CD4-positive, alpha-beta T cell treated with Interleukin-17A for 1 hour (primary cell): ENCODE measurements around the gene SYNJ2.

Experiments
- DNase-seq: peaks from one replicate; pipeline ENCODE4 v3.0.0-alpha.2; 2020

The SYNJ2 gene

DNA sequence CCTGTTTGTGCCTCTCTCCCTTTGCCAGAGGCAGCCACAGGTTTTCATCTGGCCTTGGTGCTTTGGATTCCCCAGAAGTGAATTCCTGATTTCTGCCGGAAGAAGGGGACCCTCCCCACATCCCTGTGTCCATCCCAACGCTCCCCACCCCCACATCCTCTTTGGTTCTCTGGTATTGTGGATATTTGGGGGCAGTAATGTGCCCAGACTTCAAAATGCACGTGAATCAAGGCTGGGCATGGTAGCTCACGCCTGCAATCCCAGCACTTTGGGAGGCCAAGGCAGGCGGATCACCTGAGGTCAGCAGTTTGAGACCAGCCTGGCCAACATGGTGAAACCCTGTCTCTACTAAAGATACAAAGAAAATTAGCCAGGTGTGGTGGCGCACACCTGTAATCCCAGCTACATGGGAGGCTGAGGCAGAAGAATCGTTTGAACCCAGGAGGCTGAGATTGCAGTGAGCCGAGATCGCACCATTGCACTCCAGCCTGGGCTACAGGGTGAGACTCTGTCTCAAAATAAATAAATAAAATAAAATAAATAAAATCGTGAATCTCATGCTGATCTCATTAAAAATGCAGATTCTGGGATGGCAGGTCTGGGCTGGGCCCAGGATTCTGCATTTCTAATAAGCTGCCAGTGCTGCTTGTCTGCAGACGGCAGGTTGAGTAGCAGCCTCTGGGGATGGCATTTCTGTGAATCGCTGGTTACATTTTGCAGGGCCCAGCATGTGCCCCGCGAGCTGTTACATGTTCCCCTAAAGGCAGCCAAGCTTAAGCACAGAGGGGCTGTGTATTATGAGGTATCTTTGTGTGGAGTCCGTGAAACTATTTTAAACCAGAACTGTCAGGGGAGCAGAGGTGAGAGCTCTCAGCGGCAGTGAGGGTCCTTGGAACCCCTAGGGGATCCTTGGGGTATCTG is 49.0 kb downstream of the SYNJ2 start:
- DNase-seq, result no peak

DNA sequence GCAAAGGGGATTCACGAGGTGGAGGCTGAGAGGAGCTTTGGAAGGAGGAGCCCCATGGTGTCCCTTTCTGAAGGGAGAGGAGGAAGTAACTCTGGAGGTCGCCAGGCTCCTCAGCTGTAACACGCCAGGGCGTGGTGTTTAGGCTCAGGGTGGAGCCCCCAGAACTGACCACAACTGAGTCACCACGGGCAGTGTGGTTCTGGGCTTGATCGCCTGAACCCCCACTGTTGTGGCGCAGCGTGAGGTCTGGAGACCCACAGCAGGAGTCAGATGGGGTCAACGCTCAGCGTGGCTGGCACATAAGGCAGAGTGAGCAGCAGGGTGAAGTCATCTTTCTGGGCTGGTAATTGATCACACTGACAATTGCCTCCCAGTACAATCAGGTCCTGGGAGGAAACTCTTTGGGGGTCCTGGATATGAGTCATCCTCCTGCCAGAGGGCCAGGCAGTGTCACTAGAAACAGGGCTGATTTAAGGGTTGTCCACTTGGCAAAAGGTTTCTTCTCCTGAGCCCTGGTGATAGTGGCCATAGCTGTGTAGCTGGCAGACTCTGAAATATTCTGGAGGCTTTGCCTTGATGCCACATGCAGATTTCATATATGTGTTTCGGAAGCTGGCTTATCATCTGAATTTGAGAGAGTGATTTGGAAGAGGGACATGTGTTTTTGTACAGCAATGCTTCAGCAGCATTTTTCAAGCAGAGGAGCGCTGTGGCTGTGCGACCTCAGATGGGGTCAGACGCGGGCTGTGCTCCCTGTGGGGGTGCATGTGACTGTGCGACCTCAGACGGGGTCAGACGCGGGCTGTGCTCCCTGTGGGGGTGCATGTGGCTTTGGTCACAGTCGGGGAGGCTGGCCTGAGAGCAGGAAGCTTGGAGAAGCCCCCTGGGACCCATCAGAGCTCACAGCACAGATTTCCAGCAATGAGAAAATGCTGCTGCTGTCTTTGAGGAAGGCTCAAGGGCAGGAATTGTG is 50.0 kb downstream of the SYNJ2 start:
- peak; percentile 39 for DNase-seq

DNA sequence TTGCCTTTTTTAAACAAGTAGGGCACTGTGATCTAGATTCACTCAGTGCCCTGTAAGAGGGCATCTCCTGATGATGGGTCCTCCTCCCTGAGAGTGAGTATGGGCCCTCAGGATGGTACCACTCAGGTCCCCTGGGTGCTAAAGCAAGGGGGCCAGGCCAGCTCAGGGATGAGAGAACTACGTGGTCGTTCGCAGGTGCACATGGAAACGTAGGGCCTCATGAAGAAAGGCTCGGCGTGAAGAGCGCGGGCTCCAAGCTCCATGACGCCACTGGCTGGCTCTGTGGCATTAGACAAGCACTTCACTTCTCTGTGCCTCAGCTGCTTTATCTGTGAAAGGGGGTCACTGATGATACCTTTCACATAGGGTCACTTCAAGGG is 50.7 kb downstream of the SYNJ2 start:
- no peak for DNase-seq

DNA sequence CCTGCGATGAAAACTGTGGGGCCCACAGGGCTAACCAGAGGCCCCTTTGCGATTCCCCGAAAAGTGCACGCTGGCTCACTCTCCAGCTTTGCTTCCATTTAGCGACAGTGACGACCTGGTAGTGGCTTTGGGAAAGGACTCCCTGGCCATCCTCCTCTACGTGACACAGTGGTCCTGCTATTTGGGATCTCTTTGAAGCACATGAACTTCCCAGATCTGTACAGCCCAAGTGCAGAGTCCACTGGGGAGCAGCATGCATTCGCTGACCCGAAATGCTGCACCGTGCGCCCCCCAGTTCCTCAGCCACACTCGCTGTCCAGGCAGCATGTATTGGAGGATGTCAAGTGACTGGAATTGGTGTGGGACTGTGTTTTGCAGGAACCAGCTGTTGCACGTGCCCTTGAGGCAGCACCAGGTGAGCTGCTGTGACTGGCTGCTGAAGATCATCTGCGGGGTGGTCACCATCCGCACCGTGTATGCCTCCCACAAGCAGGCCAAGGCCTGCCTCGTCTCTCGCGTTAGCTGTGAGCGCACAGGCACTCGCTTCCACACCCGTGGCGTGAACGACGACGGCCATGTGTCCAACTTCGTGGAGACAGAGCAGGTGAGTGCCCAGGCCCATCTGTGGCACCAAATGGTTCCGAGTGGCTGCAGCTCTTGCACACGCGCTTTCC is 51.6 kb downstream of the SYNJ2 start:
- no peak for DNase-seq

DNA sequence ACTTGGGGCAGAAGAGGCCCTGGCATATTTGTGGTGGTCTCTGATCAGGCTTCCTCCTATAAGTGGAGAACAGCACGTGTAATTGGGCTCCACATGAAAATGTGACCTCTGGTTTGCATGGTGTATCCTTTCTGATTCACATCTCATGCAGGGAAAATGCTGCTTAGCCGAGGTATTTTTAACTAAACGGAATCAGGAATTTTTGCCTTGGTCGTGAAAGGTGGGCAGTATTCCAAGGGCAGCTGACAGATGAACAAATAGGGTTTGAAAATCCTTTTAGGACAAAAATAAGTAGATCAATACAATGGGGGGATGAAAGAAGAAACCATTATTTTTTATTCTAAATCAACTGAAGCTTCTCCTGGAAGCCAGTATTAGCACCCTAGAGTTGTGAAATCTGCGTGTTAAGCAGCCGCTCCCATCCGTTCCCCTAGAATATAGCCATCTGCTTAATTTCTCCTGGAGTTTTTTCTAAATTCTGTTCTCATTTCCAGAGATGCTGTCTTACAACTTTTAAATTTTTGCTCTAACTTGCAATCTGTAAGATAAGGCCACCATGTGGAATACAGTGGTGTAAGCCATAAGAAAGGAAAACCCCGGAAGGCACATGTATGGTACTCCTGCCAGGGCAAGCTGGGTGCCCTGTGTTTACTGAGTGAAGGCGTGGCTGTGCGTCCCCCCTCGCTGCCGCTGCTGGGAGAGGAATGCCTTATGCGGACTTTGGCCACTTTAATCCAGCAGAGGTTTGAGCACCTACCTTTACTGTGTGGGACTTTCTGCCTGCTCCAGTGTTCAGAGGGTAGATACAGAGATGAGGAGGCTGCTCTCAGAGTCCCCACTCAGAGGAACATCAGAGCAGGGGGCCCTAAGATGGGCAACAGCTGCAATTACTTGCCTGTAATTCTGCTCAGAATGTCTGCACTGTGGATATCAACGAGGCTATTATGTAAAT is 52.4 kb downstream of the SYNJ2 start:
- DNase-seq, result no peak

DNA sequence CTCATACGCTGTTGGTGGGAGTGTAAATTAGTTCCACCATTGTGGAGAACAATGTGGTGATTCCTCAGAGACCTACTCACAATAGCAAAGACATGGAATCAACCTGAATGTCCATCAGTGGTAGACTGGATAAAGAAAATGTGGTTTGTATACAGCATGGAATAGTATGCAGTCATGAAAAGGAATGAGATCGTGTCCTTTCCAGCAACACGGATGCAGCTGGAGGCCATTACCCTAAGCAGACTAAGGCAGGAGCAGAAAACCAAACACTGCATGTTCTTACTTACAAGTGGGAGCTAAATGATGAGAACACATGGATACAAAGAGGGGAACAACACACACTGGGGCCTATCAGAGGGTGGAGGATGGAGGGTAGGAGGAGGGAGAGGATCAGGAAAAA is 54.6 kb downstream of the SYNJ2 start:
- DNase-seq, result no peak

DNA sequence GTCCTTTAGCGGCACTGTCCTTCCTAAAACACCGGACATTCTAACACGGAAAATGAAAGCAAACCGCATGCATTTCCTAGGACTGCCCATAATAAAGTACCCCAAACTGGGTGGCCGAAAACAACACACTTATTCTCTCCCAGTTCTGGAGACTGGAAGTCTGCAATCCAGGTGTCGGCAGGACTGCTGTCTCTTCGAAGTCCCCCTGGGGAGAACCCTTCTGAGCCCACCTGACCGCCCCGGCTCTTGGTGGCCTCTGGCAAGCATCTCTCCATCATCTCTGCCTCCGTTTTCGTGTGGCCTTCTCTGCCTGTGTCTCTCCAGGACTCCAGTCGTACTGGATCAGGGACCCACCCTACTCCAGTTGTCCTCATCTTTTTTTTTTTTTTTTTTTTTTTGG is 55.4 kb downstream of the SYNJ2 start:
- no peak for DNase-seq

DNA sequence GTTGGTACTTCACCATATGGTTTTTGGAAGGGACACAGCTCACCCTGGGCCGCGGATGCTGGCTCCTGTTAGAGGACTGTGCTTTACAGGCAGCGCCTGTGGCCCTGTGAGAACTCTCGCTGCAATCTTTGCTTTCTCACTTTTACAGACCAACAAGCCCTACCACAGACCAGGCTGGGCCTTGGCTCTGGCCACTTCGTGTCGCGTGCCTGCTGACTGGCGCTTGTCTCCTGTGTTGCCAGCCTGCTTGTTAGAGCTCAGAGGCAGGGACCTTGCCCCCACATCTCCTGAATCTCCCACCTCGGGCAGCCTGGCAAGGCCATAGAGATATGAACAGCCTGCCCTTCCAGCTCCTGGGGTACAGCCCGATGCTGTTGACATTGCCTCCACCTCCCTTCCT is 56.1 kb downstream of the SYNJ2 start:
- DNase-seq, result no peak

DNA sequence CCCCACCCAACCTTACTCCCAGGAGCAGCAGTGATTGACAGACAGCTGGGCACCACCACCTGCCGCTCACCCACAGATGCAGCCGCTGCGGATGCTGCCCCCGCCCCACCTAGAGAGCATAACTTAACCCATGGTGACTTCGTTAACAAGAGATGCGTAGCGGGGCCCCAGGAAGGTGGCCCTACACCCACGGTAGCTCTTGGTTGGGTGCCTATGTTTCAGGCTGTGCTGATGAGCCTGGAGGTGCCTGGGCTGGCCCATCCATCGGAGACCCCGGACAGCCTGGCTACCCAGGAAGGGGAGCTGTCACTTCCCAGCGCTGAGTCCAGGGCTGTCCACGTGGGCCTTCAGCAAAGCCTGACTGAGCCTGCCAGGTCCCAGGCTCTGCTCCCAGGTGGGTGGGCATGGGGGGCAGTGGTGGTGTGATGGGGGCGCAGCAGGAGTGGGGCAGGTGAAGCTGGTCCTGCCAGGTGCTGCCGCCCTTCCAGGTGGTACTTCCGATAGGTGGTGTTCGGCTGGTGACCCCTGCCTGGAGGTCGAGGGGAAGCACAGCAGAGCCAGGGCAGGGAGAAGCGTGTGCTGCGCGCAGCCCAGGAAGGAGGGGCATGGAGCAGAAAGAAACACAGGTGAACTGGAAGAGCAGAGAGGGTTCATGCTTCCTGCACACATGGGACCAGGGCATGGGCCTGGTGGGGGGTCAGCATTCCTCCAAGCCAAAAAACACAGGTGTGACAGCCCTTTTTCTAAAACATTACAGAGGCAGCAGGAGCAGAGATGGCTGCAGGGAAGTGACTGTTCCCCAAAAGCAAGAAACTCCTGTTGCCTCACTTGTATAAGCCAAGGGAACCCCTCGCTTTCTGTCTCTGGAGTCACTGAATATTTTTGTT is 56.9 kb downstream of the SYNJ2 start:
- DNase-seq, result no peak

DNA sequence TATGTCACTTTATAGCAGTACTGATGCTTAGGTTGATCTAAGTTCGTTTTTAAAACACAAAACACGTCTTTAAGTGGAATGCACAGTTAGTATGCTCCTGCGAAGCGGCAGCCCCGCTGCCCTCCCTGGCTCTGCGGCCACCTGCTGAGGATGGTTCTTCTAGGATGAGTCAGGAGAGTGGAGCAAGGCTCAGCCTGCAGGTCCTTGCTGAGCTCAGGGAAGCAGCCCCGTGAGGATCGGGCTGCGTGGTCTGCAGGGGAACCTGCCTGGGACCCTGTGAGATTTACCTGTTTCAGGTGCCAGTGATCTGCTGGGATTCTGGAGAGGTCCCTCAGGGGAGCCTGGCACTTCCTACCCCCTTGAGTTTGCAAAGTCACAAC is 57.5 kb downstream of the SYNJ2 start:
- DNase-seq, result no peak

DNA sequence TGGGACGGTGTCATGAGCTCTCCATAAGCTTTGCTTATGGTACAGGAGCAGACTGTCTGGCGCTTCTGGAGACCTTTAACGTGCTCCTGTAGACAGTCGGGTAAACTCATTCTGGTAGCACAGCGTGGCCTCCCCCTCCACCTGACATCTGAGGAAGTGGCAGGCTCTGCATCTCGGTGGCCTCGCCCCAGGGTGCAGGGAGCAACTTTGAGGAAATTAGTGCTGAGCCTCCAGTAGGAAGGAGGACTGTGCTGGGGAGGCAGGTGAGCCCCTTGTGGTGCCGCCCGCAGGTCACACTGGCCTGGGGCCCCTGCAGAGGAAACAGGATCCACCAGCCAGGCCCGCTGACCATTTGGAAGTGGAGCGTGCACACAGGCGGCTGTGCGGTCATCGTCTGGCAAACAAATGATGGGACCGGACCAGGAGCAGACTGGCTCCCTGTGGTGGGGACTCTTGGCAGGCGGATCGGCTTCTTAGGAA is 57.9 kb downstream of the SYNJ2 start:
- no peak for DNase-seq

DNA sequence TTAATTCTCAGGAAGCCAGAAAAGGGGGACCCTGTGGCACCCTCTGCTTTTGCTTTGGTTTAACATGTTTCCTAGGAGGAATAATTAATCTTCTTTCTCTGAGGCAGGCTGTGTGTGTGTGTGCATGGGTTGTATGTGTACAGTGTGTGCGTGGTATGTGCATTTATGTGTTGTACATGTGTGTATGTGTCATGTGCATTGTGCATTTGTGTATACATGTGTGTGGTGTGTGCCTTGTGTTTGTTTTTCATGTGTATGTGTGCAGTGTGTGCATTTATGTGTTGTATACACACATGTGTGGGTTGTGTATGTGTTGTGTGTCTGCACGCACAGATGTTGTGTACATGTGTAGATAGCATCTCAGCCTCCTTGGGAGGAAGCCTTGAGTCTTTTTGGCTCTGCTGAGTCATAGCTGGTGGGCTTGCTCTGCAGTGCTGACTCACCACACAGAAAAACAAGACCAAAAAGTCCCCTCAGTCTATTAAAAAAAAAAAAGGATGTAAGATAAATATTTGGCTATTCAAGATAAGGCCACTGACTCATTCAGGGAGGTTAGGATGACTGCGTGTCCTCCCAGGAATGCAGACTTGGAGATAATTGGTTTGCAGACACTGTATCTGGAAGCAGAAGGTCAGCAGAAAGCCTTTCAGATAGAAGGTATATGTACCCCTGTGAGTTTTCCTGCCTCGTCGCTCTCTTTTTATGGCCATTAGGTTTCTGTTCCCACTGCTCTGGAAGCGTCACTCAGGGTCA is 58.6 kb downstream of the SYNJ2 start:
- DNase-seq, result no peak

DNA sequence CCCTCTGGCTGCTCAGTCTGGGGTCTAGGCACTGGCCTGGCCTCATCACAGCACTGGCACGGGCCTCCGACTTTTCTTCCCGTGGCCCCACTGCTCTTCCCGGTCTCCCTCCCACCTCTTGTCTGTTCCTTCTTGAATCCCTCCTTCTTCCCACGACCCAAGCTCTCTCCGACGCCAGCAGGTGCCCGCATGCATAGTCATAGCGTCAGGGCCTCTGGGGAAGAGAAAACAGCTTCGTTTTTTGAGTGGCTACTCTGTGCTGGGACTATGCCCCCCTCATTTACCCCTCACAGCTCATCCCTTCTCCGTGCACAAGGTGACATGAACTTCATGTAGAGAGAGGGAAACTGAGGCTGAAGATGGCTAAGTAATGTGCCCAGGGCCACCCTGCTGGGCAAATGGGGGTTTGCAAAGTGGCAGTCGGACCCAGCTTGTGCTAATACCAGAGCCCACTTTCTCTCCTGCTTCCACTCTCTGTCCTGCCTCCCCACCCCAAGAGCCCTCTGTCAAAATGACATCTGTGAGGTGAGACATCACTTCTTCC is 59.2 kb downstream of the SYNJ2 start:
- DNase-seq, result no peak

DNA sequence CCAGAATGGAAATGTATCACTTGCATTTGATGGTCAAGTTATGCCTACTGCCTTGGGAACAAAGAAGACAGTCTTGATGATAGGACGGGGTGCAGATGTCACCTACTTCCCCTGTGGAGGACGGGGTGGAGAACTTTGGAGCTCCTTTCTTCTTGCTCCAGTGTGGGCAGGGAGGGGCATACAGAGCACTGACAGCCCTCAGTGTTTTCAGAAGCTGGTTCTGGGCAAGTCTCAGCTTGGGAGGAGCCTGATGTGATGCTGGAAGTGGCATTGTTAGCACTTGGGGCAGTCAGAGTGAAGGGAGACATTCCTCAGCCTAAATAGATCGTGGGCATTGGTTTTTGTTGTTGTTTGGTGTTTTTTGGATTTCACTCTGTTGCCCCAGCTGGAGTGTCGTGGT is 59.7 kb downstream of the SYNJ2 start:
- DNase-seq, result no peak

DNA sequence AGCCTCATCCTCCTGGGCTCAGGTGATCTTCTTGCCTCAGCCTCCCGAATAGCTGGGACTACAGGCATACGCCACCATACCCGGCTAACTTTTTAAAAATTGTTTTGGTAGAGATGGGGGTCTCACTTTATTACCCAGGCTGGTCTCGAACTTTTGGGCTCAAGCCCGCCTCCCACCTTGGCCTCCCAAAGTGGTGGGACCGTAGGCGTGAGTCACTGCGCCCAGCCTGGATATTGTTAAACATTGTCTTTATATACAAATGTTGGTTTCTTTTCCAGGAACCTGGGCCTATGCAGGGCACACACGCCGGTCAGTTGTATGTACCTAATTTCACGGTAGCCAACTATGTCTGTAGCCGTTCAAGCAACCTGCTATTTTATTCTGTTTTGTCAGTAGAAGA is 60.1 kb downstream of the SYNJ2 start:
- DNase-seq, result no peak

DNA sequence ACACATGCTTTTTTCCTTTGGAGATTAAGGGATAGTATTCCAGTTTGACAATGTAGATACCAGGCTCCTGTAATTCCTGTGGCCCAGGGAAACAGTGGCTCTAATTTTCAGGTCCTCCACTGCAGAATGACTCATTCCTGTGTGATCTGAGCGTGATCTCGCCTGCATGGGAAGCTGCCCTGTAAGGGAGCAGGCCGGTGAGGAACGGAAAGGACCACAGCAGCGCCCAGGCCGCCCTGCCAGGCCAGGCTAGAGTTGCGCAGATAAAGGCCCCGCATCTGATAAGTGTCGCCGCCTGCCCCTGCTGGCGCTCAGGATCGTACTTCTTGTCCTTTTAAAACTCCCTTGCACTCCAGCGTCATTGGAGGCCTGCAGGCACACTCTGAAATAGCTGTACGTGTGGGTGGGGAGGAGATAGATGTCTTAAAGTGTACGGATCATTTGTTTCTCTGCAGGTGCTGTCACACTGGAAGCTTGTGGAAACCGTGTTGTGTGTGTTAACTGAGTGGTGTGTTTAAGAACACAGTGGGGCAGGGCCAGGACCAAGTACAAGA is 60.7 kb downstream of the SYNJ2 start:
- DNase-seq, result no peak

DNA sequence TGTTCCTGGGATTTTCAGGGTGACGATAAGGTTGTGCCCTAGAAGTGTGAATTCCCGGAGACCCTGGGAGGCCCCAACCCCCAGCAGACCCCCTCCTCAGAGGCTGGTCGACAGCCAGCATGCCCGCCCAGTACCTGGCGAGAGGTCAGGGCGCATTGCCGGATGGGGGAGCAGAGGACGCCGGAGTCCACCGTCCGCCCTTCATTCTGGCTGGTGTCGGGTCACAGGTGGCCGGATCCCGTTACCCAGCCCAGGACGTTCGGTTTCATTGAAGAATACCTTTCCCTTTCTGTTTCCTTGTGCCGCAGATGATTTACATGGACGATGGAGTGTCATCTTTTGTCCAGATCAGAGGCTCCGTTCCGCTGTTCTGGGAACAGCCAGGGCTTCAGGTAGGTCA is 61.3 kb downstream of the SYNJ2 start:
- DNase-seq, result no peak

DNA sequence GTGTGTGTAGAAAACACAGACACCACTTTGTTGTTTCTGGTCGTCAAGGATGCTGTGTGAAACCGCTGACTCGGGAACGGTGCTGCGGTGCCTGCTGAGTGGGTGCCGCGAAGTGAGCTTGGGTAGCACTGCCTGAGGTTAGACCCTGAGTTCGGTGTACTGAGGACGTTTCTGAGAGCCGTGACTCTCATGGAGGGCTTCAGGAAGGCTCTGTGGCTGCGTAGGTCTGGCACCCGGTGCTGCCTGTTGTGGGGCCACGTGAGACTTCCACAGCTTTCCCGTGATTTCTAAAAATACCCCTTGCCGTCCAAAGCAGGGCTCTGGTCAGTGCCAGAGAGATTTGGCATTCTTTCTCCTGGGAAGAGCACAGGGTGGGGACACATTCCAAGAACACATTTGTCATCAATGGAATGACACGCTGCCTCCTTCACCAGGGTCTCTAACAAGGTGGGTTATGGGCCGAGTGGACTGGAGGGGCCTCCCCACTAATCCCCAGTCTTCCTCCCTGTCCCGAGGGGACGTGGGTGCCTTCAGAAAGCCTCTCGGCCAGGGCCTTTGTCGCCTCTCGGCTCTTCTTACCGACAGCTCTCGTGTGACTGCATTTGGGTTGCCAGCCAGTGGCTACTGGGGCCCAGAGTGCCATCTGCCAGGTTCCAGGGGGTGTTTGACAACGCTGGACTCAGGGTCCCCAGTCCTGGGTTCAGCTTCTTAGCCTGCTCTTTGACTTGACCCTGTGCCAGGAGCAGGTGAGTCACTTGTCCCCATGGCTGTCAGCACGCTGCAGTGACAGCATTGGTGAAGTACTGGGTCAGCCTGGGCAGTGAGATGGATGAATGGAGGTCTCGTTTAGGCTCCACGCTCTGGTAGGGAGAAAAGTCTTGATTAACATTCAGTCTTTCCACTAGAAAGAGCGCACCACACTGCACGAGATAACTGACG is 62.2 kb downstream of the SYNJ2 start:
- DNase-seq, result no peak
